ENCODE measurements around the gene SLC8A3.

Gene SLC8A3

GRCh38 chr14:70180718-70181117 is 8.0 kb downstream of the SLC8A3 start:
- no peak overlapping the region for H3K4me3 ChIP-seq (ENCODE audit: low read depth, low read length)

- H3K4me3 ChIP-seq (ENCODE audit: low read depth, low read length), result no peak overlapping the region
Measured at GRCh38 chr14:70177081-70177800, 11.5 kb downstream of the SLC8A3 start.

- no peak overlapping the region for H3K4me3 ChIP-seq (ENCODE audit: low read depth, low read length)
Measured at GRCh38 chr14:70173569-70173968, 15.2 kb downstream of the SLC8A3 start.

GRCh38 chr14:70171726-70172125 is 17.0 kb downstream of the SLC8A3 start:
- no peak overlapping the region for H3K4me3 ChIP-seq (ENCODE audit: low read depth, low read length)

- H3K4me3 ChIP-seq (ENCODE audit: low read depth, low read length), result no peak overlapping the region
Measured at GRCh38 chr14:70170976-70171375, 17.8 kb downstream of the SLC8A3 start.

GRCh38 chr14:70168406-70168805 is 20.3 kb downstream of the SLC8A3 start:
- no peak overlapping the region for H3K4me3 ChIP-seq (ENCODE audit: low read depth, low read length)

GRCh38 chr14:70166530-70167203 is 22.1 kb downstream of the SLC8A3 start:
- H3K4me3 ChIP-seq (ENCODE audit: low read depth, low read length), result no peak overlapping the region

- no peak overlapping the region for H3K4me3 ChIP-seq (ENCODE audit: low read depth, low read length)
Measured at GRCh38 chr14:70162358-70162757, 26.4 kb downstream of the SLC8A3 start.

GRCh38 chr14:70156592-70156991 is 32.2 kb downstream of the SLC8A3 start:
- no peak overlapping the region for H3K4me3 ChIP-seq (ENCODE audit: low read depth, low read length)

- H3K4me3 ChIP-seq (ENCODE audit: low read depth, low read length), result no peak overlapping the region
Measured at GRCh38 chr14:70152704-70153103, 36.0 kb downstream of the SLC8A3 start.

- no peak overlapping the region for H3K4me3 ChIP-seq (ENCODE audit: low read depth, low read length)
Measured at GRCh38 chr14:70152081-70152480, 36.7 kb downstream of the SLC8A3 start.

- no peak overlapping the region for H3K4me3 ChIP-seq (ENCODE audit: low read depth, low read length)
Measured at GRCh38 chr14:70149596-70150165, 39.1 kb downstream of the SLC8A3 start.

- no peak overlapping the region for H3K4me3 ChIP-seq (ENCODE audit: low read depth, low read length)
Measured at GRCh38 chr14:70148911-70149595, 39.7 kb downstream of the SLC8A3 start.

- no peak overlapping the region for H3K4me3 ChIP-seq (ENCODE audit: low read depth, low read length)
Measured at GRCh38 chr14:70148351-70148750, 40.4 kb downstream of the SLC8A3 start.

- no peak overlapping the region for H3K4me3 ChIP-seq (ENCODE audit: low read depth, low read length)
Measured at GRCh38 chr14:70144046-70144445, 44.7 kb downstream of the SLC8A3 start.

GRCh38 chr14:70143306-70143705 is 45.4 kb downstream of the SLC8A3 start:
- H3K4me3 ChIP-seq (ENCODE audit: low read depth, low read length), result no peak overlapping the region

- H3K4me3 ChIP-seq (ENCODE audit: low read depth, low read length), result no peak overlapping the region
Measured at GRCh38 chr14:70140614-70141013, 48.1 kb downstream of the SLC8A3 start.

- H3K4me3 ChIP-seq (ENCODE audit: low read depth, low read length), result no peak overlapping the region
Measured at GRCh38 chr14:70139384-70139783, 49.4 kb downstream of the SLC8A3 start.

GRCh38 chr14:70137788-70138187 is 51.0 kb downstream of the SLC8A3 start:
- no peak overlapping the region for H3K4me3 ChIP-seq (ENCODE audit: low read depth, low read length)

GRCh38 chr14:70133461-70133860 is 55.3 kb downstream of the SLC8A3 start:
- H3K4me3 ChIP-seq (ENCODE audit: low read depth, low read length), result no peak overlapping the region

GRCh38 chr14:70130482-70130881 is 58.3 kb downstream of the SLC8A3 start:
- H3K4me3 ChIP-seq (ENCODE audit: low read depth, low read length), result no peak overlapping the region

- no peak overlapping the region for H3K4me3 ChIP-seq (ENCODE audit: low read depth, low read length)
Measured at GRCh38 chr14:70127186-70127585, 61.6 kb downstream of the SLC8A3 start.
